SK-N-SH (cell line): ENCODE results near the gene ASGR1.

Experiments used
- CTCF ChIP-seq: fragments of 200-600 bp; sonication (generic); IDR thresholded peaks from 2 replicates; pipeline ENCODE4 v1.6.1; 2017; ENCODE audit warnings: antibody characterized with exemption, mild to moderate bottlenecking, moderate library complexity
- EP300 ChIP-seq, 2 experiments: IDR thresholded peaks; 2 replicates each; pipeline versions ENCODE4 v1.4.0 to v1.6.1; 2012; ENCODE audit warnings: borderline replicate concordance in 1 of 2, low read depth in 1 of 2, low read length in 1 of 2
- POLR2AphosphoS5 ChIP-seq: IDR thresholded peaks from 2 replicates; pipeline ENCODE4 v1.6.1; 2012; ENCODE audit warnings: low read depth, low read length
- RAD21 ChIP-seq: IDR thresholded peaks from 2 replicates; pipeline ENCODE4 v1.6.1; 2012; ENCODE audit warnings: mild to moderate bottlenecking, low read length
- RFX5 ChIP-seq: IDR thresholded peaks from 2 replicates; pipeline ENCODE4 v1.6.1; 2012; ENCODE audit warnings: mild to moderate bottlenecking, improper control_type of control experiment, low read length
- TAF1 ChIP-seq: IDR thresholded peaks from 2 replicates; pipeline ENCODE4 v1.6.1; 2012; ENCODE audit warnings: low read depth, mild to moderate bottlenecking, low read length, moderate library complexity, borderline replicate concordance
- TF ChIP-seq, protein P1 (sequence below): IDR thresholded peaks from 2 replicates; pipeline ENCODE4 v1.4.0; 2012; ENCODE audit warnings: low read depth

DNA sequence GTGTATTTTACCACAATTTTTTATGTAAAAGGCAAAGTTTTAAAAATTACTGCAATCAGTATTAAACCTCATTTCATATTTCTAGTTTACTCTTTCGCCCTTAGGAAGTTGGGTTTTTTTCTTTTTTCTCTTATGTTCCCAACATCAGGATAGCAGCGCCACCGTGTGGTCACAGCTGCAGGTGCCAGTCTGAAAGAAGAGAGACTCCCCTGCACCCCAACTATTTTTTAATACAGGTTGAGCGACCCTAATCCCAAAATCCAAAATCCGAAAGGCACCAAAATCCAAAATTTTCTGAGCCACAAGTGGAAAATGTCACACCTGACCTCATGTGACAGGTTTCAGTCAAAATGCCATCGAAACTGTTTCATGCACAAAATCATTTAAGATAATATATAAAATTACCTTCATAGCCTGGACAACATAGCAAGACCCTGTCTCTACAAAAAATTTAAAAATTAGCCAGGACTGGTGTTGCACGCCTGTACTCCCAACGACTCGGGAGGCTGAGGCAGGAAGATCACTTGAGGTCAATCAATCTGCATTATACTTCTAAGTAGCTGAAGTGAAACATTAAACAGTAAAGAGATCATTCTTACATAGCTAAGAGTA, 42.8 kb downstream of the ASGR1 start:
- no peak for TF ChIP-seq RFX5
- peak; percentile 86 for TF ChIP-seq RAD21
- TF ChIP-seq CTCF, result peak; percentile 99
- TF ChIP-seq POLR2AphosphoS5, result no peak
- TF ChIP-seq TAF1, result no peak
- TF ChIP-seq EP300 (IDR thresholded peaks at IDR 0.05; ENCODE audit: borderline replicate concordance in 1 of 2, low read depth in 1 of 2, low read length in 1 of 2), result no peak
- TF ChIP-seq, protein P1, sequence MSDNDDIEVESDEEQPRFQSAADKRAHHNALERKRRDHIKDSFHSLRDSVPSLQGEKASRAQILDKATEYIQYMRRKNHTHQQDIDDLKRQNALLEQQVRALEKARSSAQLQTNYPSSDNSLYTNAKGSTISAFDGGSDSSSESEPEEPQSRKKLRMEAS, result no peak
